ENCODE measurements around the gene CYTH1.

DNA sequence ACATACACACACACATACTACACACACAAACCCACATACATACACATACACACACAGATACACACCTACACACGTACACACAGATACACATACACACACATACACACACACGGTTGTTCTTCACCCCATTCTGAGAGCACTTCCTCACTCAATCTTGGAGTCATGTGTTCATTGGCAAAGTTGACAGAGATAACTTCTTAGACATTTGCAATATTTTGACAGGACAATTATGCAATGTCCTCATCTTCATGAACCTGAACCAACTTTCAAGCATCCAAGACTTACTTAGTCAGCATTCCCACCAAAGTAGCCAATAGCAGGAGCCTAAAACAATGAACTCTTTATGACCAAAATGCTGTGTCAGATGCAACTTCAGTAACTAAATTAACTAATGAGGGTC is 127.7 kb downstream of the CYTH1 start:
- TF ChIP-seq POLR2A (IDR thresholded peaks at IDR 0.05), result no peak
- TF ChIP-seq, protein P1, sequence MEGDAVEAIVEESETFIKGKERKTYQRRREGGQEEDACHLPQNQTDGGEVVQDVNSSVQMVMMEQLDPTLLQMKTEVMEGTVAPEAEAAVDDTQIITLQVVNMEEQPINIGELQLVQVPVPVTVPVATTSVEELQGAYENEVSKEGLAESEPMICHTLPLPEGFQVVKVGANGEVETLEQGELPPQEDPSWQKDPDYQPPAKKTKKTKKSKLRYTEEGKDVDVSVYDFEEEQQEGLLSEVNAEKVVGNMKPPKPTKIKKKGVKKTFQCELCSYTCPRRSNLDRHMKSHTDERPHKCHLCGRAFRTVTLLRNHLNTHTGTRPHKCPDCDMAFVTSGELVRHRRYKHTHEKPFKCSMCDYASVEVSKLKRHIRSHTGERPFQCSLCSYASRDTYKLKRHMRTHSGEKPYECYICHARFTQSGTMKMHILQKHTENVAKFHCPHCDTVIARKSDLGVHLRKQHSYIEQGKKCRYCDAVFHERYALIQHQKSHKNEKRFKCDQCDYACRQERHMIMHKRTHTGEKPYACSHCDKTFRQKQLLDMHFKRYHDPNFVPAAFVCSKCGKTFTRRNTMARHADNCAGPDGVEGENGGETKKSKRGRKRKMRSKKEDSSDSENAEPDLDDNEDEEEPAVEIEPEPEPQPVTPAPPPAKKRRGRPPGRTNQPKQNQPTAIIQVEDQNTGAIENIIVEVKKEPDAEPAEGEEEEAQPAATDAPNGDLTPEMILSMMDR (IDR thresholded peaks at IDR 0.05), result no peak

All from adrenal gland (tissue), 5 donors.